Natural killer cell treated with Interleukin-12 subunit alpha and Interleukin-12 subunit beta and Interleukin-15 and Interleukin-18, amount 100 ng/mL, for 72 hours (primary cell): ENCODE measurements around the gene CYLC2. TPM values are rescaled to one million over a fixed set of nuclear protein-coding genes. Genes with fewer than 3 reads are reported as not detected.

ENCODE experiments used
- ATAC-seq, 2 donors: fragments of 150-1000 bp; cut with Tn5 transposase in 1 of 2; sonication (Bioruptor Pico), chemical (Tn5 transposase) in 1 of 2; 2 replicates each; pipeline ENCODE4 v1.10.0; 2021
- DNase-seq: peaks from one replicate; pipeline ENCODE4 v3.0.0; 2022; ENCODE audit warnings: low spot score
- H3K27ac Mint-ChIP-seq, 2 donors: 1 replicate in 1 of 2; 2 replicates in 1 of 2; pipeline ENCODE4 v1.8.0; 2022; ENCODE audit warnings: mixed read lengths in 2 of 2, mild to moderate bottlenecking in 1 of 2, moderate library complexity in 1 of 2
- H3K27me3 Mint-ChIP-seq, 2 donors: 1 replicate in 1 of 2; 2 replicates in 1 of 2; pipeline ENCODE4 v1.8.0; 2022; ENCODE audit warnings: mixed read lengths in 2 of 2
- H3K36me3 Mint-ChIP-seq: one replicate; pipeline ENCODE4 v1.8.0; 2022; ENCODE audit warnings: mixed read lengths
- H3K4me1 Mint-ChIP-seq, 2 donors: 1 replicate in 1 of 2; 2 replicates in 1 of 2; pipeline ENCODE4 v1.8.0; 2022; ENCODE audit warnings: low read depth in 2 of 2, mixed read lengths in 2 of 2, mild to moderate bottlenecking in 1 of 2
- H3K4me3 Mint-ChIP-seq: one replicate; pipeline ENCODE4 v1.8.0; 2022; ENCODE audit warnings: mixed read lengths
- H3K9me3 Mint-ChIP-seq: 2 replicates; pipeline ENCODE4 v1.8.0; 2022; ENCODE audit warnings: mixed read lengths
- total RNA-seq, 2 donors: library from RNA; stranded (reverse); gene quantifications; one replicate each; pipeline ENCODE4 v1.2.3, GENCODE V29; 2022

CYLC2 gene, protein sequence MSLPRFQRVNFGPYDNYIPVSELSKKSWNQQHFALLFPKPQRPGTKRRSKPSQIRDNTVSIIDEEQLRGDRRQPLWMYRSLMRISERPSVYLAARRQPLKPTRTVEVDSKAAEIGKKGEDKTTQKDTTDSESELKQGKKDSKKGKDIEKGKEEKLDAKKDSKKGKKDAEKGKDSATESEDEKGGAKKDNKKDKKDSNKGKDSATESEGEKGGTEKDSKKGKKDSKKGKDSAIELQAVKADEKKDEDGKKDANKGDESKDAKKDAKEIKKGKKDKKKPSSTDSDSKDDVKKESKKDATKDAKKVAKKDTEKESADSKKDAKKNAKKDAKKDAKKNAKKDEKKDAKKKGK
- not detected for total RNA-seq

DNA sequence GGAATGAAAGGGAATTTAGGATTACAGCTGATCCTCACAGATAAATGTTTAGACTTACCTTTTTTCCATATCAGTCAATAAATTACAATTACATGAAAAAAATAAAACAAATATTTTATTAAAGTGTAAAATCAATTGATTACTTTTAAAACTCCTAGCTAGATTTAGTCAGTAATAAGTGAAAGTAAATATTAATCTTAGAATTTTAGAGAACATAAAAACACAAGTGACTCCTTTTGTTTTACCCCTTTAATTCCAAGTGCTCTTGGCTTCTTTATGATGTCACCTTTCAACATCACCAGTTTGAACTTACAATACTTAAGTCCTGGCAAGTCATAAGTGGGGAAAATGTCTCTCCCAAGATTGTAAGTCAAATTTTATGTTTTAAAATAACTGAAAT is at the start of gene CYLC2:
TSS of gene CYLC2 (plus strand) at position 301 of the 400 bp plus-strand sequence. CDS start at position 349, 48 bp downstream.
- Mint-ChIP-seq H3K27me3 (no peaks in the 10 kb centered on the region), H3K9me3 (peaks cover 9% of the 10 kb centered on the region), H3K4me3 (no peak within 1 kb of the TSS), H3K4me1 (no peaks in the 10 kb centered on the region), H3K36me3 (no peaks in the 10 kb centered on the region), H3K27ac (no peak within 1 kb of the TSS)
- ATAC-seq (no peak), DNase-seq (no peak)

DNA sequence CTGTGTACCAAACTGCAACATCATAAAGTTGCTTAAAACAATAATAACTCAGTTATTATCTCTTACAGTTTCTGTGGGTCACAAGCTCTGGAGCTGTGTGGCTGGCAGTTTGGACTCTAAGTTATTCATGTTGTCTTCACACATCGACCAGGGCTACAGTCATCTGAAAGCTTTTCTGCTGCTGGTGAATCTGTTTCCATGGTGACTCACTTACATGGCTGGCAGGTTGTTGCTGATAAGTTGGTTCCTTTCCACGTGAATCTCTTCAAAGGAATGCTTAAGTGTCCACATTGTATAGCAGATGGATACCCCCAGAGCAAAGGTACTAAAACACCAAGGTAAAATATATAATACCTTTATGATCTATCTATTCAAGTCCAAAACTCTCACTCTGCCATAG is 44.8 kb upstream of the CYLC2 start:
- Mint-ChIP-seq H3K4me1 (no peaks in the 10 kb centered on the region), H3K27me3 (no peaks in the 10 kb centered on the region), H3K27ac (no peak overlapping the region), H3K4me3 (no peak overlapping the region), H3K36me3 (no peaks in the 10 kb centered on the region), H3K9me3 (peaks cover 12% of the 10 kb centered on the region)
- no peak for DNase-seq
- ATAC-seq: no peak

DNA sequence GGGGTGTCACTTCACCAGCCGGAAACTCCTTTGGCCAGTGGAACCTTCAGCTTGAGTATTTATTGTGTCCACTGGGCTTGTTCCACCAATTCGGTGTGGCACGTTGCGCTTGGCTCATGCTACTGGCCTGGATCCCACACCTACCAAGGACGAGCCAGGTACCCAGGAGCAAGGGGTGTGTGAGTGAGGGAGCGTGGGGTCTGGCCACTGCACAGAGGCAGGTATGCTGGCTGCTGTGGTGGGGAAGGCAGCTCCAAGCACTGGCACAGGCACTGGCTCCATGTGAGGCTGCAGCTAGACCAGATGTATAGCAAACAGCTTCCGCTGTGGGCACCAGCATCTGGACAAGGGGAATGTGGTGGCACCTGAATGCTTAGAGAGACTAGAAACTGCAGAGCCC is 28.1 kb upstream of the CYLC2 start:
- no peak for DNase-seq
- Mint-ChIP-seq H3K9me3 (peaks cover 20% of the 10 kb centered on the region), H3K4me1 (no peaks in the 10 kb centered on the region), H3K27ac (no peak overlapping the region), H3K36me3 (peaks cover 15% of the 10 kb centered on the region), H3K27me3 (no peaks in the 10 kb centered on the region), H3K4me3 (no peak overlapping the region)
- no peak for ATAC-seq

DNA sequence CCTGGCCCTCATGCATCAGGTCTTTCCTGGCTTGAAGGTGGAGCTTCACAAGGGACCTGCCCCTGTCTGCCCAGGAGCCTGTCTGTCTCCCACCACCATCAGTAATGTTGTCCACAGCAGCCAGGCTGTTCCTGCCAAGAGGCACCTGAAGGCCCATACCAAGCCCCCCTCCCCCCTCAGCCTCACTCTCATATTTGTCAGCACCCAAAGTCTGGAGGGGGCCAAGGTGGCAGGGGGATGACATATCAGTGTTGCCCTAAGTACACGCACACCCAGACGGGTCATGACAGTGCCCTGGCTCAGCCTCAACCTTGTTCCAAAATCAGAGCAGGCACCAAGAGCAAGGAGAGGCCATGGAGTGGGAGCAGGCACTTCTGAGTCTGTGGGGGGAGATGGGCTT is 27.2 kb upstream of the CYLC2 start:
- Mint-ChIP-seq H3K27me3 (no peaks in the 10 kb centered on the region), H3K36me3 (peaks cover 12% of the 10 kb centered on the region), H3K4me3 (no peak overlapping the region), H3K27ac (no peak overlapping the region), H3K9me3 (peaks cover 22% of the 10 kb centered on the region), H3K4me1 (no peaks in the 10 kb centered on the region)
- ATAC-seq (no peak), DNase-seq (no peak)

DNA sequence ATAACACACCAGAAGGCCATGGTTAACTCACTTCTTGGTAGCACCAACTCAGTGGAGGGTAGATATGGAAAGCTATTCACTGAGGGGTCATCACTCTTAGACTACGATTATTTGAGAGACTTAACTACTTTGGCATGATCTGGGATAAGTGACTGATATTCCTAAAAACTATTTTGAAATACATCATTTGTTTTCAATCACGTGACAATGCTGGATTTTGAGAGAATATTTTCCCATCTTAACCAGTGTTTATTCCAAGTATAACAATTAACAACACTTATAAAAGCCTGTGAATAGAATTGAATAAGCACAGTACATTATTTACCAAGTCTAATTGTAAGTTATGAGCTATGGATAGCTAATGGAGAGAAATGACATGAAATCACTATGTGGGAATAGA is 22.4 kb upstream of the CYLC2 start:
- H3K27me3 Mint-ChIP-seq: no peaks in the 10 kb centered on the region
- no peak for ATAC-seq
- H3K4me1 Mint-ChIP-seq: no peaks in the 10 kb centered on the region

DNA sequence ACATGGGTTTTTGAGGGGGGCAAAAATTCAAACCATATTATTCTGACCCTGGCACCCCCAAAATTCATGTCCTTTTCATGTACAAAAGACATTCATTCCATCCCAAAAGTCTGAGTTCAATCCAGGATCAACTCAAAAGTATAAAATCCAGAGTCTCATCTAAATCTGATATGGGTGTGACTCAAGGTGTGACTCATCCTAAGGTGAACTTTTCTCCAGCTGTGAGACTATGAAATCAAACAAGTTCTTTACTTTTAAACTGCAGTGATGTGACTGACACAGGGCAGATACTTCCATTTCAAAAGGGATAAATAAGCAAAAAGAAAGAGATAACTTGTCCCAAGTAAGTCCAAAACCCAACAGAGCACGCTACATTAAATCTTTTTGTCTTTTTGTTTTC is 20.6 kb upstream of the CYLC2 start:
- ATAC-seq: no peak
- H3K27me3 Mint-ChIP-seq: no peaks in the 10 kb centered on the region
- no peak overlapping the region for H3K27ac Mint-ChIP-seq
- peaks cover 26% of the 10 kb centered on the region for H3K9me3 Mint-ChIP-seq
- DNase-seq: no peak
- H3K4me3 Mint-ChIP-seq: no peak overlapping the region
- H3K4me1 Mint-ChIP-seq: no peaks in the 10 kb centered on the region
- H3K36me3 Mint-ChIP-seq: peaks cover under 1% of the 10 kb centered on the region

More for the DNA sequence above, 22.4 kb upstream of the CYLC2 start:
- Mint-ChIP-seq H3K36me3 (peaks cover 12% of the 10 kb centered on the region), H3K9me3 (peaks cover 35% of the 10 kb centered on the region), H3K27ac (no peak overlapping the region), H3K4me3 (no peak overlapping the region)
- no peak for DNase-seq

DNA sequence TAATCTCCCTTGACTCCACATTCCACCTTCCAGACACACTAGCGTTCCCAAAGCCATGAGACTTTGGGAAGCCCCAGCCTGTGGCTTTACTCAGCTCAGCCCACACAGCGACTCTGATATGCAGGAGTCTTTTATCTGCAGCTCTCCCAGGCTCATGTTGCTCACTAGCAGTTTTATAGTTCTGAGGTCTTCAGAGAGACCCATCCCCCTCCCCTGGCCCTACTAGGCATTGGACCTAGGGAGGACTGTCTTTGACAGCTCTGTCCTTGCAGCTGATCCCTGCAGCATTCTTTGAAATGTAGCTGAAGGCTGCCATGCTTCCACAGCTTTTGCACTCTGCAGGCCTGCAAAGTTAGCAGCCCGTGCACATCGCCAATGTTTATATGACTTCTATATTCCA is 19.9 kb upstream of the CYLC2 start:
- H3K4me3 Mint-ChIP-seq: no peak overlapping the region
- peaks cover 26% of the 10 kb centered on the region for H3K9me3 Mint-ChIP-seq
- H3K4me1 Mint-ChIP-seq: no peaks in the 10 kb centered on the region
- no peak overlapping the region for H3K27ac Mint-ChIP-seq
- no peaks in the 10 kb centered on the region for H3K36me3 Mint-ChIP-seq
- ATAC-seq (no peak), DNase-seq (no peak)
- no peaks in the 10 kb centered on the region for H3K27me3 Mint-ChIP-seq

DNA sequence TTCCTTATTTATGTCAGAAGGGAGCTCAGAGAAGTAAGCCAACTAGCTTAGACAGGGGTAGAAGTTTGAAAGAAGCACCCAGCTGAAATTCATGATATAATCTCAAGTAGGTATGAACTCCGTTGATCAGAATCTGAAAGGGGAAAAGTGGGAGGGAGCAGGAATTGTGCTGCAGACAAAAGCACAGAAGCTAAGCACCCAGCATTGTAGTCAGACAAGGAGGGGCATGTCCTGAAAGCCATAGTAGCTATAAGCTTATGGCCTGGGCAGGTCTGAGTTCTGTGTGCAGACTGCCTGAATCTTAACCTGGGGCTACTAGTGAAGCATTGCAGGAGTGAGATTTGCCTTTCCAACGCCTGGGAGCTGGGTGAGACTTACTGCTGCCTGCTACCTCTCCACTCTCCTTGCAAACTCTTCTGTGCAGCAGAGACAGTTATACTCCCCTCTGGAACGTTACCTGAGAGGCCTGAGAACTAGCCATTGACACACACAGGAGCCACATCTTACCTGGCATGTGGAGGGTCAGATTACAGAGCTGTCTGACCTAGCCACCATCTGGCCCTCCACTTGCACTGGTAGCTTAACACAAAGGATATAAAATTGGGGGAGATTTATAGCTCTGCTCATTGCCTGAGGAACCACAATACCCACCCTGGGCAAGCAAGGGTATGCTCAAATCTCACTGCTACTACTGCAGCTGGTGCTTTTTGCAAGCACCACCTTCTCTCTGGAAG is 9.8 kb upstream of the CYLC2 start:
- DNase-seq (no peak), ATAC-seq (no peak)
- H3K27ac Mint-ChIP-seq: no peak overlapping the region
- peaks cover 15% of the 10 kb centered on the region for H3K9me3 Mint-ChIP-seq
- peaks cover 6% of the 10 kb centered on the region for H3K36me3 Mint-ChIP-seq
- H3K4me1 Mint-ChIP-seq: no peaks in the 10 kb centered on the region
- no peak overlapping the region for H3K4me3 Mint-ChIP-seq
- no peaks in the 10 kb centered on the region for H3K27me3 Mint-ChIP-seq

DNA sequence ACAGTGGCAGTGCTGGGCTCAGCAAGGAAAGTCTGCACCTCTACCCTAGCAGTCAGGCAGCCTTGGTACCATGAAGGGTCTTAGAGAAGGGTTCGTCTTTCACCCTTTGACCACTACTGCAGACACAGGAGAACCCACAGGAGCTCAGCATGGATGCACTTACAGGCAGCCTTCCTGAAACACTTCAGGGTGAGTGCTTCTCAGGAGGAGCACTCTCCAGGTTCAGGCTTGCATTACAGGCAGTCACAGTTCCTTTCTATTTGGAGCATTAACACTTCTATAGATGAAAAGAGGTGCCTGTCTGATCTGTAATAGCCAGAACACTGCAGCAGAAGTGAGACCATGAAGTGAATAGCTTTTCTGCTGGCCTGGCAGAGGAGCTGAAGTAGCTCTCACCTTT is 8.7 kb upstream of the CYLC2 start:
- DNase-seq: no peak
- Mint-ChIP-seq H3K4me3 (no peak overlapping the region), H3K27me3 (no peaks in the 10 kb centered on the region), H3K27ac (no peak overlapping the region), H3K4me1 (no peaks in the 10 kb centered on the region), H3K36me3 (peaks cover 6% of the 10 kb centered on the region), H3K9me3 (peaks cover 20% of the 10 kb centered on the region)
- ATAC-seq: no peak

DNA sequence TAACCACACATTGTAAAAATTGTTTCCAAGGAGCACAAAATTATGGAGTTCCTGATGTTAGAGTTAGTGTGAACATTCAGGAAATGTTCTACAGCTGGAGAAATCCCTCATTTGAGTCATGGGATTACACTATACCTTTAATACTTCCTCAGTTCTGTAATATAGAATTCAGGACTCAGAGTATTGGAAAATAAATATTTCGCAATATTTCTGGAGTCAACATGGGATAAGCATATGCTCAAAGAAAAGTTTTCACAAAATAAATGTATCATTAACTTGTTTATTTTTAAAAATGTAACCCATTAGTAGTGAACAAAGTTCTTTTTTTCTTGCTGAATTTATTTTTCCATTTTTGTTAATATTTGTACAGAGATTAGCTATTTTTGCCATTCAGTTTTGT is 8.6 kb downstream of the CYLC2 start:
- Mint-ChIP-seq H3K9me3 (peaks cover 11% of the 10 kb centered on the region), H3K36me3 (peaks cover 8% of the 10 kb centered on the region), H3K27me3 (no peaks in the 10 kb centered on the region), H3K27ac (no peak overlapping the region), H3K4me3 (no peak overlapping the region), H3K4me1 (no peaks in the 10 kb centered on the region)
- DNase-seq: no peak
- ATAC-seq: no peak

DNA sequence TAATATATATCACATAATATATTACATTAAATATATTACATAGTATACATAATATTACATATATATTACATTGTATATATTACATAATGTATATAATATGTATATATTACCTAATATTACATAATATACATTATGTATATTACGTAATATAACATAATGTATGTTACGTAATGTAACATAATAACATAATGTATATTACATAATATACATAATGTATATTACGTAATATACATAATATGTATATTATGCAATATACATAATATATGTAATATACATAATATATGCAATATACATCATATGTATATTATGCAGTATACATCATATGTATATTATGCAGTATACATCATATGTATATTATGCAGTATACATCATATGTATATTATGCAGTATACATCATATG is 19.1 kb downstream of the CYLC2 start:
- Mint-ChIP-seq H3K9me3 (peaks cover 7% of the 10 kb centered on the region), H3K27me3 (no peaks in the 10 kb centered on the region), H3K27ac (no peak overlapping the region), H3K4me1 (no peaks in the 10 kb centered on the region), H3K36me3 (no peaks in the 10 kb centered on the region), H3K4me3 (no peak overlapping the region)
- DNase-seq (no peak), ATAC-seq (no peak)

DNA sequence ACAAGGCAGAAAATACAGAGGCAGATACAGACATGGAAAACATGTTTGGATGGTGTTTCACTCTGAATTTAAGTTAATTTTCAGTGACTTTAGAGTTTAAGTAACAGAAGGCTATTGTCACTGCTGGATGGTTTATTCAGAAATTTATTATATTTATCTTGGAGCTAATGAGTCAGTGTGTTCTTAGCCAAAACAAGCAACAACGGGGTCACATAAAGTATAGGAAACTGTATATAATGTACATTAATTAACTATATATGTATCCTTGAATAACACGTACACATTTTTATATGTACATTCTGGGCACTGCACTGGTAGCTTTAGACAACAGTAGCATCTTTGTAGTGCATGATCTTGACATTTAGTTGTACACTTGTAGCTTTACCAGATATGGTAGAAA is 30.7 kb downstream of the CYLC2 start:
- no peaks in the 10 kb centered on the region for H3K4me1 Mint-ChIP-seq
- no peak overlapping the region for H3K27ac Mint-ChIP-seq
- ATAC-seq (no peak), DNase-seq (no peak)
- peaks cover 7% of the 10 kb centered on the region for H3K36me3 Mint-ChIP-seq
- no peaks in the 10 kb centered on the region for H3K27me3 Mint-ChIP-seq
- H3K4me3 Mint-ChIP-seq: no peak overlapping the region
- H3K9me3 Mint-ChIP-seq: peaks cover 16% of the 10 kb centered on the region

DNA sequence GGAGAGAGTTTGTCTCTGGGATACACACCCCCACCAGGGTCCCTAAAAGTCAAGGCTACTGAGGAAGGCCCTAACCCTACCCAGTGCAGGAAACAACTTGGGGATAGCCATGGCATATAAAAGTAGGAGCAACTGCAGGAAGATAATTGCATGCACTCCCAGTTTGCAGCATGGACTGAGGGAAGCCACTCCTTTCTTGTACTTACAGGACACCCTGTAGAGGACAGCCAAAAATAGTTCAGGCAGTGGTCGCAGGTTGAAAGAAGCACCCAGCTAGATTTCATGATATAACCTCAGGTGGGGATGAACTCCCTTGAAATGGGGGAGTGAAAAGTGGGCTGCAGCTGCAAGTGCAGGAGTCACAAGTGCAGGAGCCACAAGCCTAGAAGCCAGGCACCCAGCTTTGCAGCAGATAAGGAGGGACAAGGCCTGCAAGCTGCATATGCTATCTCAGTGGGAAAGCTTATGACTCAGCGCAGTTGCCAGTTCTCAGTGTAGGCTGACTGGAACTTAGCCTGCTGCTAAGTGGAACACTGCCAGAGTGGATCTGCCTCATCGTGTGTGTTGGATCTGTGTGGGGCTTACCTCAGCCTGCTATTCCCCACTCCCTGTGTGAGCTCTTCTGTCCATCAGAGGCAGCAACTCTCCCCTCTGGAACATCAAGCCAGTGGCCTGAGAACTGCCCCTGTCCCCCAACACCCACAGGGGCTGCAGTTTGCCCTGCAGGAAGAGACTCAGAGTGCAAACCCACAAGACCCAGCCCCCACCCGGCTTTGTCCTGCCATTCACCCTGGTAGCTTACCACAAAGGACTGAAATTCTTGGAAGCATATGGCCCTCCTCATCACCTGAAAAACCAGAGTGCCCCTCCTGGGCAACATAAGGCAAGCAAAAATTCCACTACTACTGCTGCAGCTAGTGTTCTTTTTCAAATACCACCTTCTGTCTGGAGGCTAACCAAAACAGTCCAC is 42.7 kb downstream of the CYLC2 start:
- DNase-seq (no peak), ATAC-seq (no peak)
- peaks cover 22% of the 10 kb centered on the region for H3K9me3 Mint-ChIP-seq
- H3K36me3 Mint-ChIP-seq: peaks cover 19% of the 10 kb centered on the region
- H3K4me3 Mint-ChIP-seq: no peak overlapping the region
- H3K4me1 Mint-ChIP-seq: no peaks in the 10 kb centered on the region
- no peak overlapping the region for H3K27ac Mint-ChIP-seq
- H3K27me3 Mint-ChIP-seq: no peaks in the 10 kb centered on the region

DNA sequence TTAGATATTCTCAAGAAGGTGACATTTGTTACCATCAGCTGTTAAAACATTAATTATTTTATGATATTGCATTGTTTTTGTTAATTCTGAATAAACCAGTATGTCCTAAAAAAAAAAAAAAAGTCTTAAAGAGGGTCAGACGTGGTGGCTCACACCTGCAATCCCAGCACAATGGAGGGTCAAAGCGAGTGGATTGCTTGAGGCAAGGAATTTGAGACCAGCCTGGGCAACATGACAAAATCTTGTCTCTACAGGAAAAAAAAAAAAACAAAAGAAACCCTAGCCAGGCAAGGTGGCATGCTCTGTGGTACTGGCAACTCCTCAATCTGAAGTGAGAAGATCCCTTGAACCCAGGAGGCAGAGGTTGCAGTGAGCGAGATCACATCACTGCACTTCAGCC is 46.8 kb downstream of the CYLC2 start:
- H3K4me3 Mint-ChIP-seq: no peak overlapping the region

More for the DNA sequence above, 46.8 kb downstream of the CYLC2 start:
- no peak for DNase-seq
- Mint-ChIP-seq H3K27me3 (no peaks in the 10 kb centered on the region), H3K36me3 (peaks cover 18% of the 10 kb centered on the region), H3K27ac (no peak overlapping the region), H3K4me1 (no peaks in the 10 kb centered on the region), H3K9me3 (peaks cover 24% of the 10 kb centered on the region)
- ATAC-seq: no peak
